HepG2 (cell line): ENCODE measurements around the gene CNOT8.

Source experiments
- KDM3A ChIP-seq: IDR thresholded peaks from 2 replicates; pipeline ENCODE4 v1.6.1; 2018; ENCODE audit warnings: low read depth, missing compliant biosample characterization
- NPAS2 ChIP-seq: sonication (generic); formaldehyde crosslinking; IDR thresholded peaks from 2 replicates; pipeline ENCODE4 v1.8.0; 2022; ENCODE audit warnings: mild to moderate bottlenecking, missing genetic modification reagents, borderline replicate concordance
- RAD51 ChIP-seq: fragments of 450-650 bp; IDR thresholded peaks from 2 replicates; pipeline ENCODE4 v1.6.1; 2016; ENCODE audit warnings: borderline replicate concordance
- TBL1XR1 ChIP-seq: fragments of 150-350 bp; IDR thresholded peaks from 2 replicates; pipeline ENCODE4 v1.6.1; 2014; ENCODE audit warnings: borderline replicate concordance, low read length; ENCODE audit not compliant: partially characterized antibody
- ZBTB1 ChIP-seq: sonication (generic); formaldehyde crosslinking; IDR thresholded peaks from 2 replicates; pipeline ENCODE4 v1.4.0; 2020; ENCODE audit warnings: missing genetic modification reagents, borderline replicate concordance
- TF ChIP-seq, protein P1 (sequence below): sonication (generic); formaldehyde crosslinking; IDR thresholded peaks from 2 replicates; pipeline ENCODE4 v1.4.0; 2020; ENCODE audit warnings: missing genetic modification reagents, borderline replicate concordance
- TF ChIP-seq, protein P2 (sequence below): IDR thresholded peaks from 2 replicates; pipeline ENCODE4 v1.6.1; 2016

DNA sequence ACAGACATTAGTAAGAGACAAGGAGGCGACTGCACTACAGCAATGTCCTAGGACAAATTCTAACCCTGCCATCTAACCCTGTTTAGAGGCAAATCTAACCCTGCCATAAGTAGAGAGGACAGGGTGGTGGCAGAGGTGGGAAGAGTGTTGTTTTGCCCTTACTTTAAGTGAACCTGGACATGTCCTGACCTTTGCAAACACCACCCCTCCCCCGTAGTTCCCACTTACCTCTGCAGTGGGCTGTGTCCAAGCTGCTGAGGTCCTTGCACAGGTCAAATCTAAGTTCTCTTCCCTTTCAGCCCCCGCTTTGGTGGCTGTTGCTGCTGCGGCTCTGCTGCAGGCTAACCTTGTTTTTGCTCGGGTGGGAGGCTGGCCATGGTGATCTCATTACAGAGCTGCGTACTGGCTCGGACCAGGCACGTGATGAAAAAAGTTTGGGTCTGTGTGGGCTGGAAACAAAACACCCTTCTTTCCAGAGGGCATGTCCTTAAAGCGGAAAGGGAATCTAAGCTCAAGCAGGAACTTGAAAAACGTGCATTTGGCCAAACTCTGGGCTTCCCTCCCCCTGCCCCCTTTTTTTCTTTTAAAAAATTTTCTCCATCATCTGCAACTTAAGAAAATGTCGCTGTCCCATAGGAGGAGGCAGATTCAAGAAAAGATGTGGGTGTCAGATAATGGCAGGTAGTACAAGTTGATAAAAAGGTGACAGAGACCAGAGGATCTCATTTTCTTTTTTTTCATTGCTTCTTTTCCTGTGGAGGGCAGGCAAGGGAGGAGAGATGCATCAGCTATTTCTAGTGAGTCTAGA is 8.0 kb upstream of the CNOT8 start, which contains the start of gene FAXDC2:
- TF ChIP-seq, protein P1, sequence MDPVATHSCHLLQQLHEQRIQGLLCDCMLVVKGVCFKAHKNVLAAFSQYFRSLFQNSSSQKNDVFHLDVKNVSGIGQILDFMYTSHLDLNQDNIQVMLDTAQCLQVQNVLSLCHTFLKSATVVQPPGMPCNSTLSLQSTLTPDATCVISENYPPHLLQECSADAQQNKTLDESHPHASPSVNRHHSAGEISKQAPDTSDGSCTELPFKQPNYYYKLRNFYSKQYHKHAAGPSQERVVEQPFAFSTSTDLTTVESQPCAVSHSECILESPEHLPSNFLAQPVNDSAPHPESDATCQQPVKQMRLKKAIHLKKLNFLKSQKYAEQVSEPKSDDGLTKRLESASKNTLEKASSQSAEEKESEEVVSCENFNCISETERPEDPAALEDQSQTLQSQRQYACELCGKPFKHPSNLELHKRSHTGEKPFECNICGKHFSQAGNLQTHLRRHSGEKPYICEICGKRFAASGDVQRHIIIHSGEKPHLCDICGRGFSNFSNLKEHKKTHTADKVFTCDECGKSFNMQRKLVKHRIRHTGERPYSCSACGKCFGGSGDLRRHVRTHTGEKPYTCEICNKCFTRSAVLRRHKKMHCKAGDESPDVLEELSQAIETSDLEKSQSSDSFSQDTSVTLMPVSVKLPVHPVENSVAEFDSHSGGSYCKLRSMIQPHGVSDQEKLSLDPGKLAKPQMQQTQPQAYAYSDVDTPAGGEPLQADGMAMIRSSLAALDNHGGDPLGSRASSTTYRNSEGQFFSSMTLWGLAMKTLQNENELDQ (CRISPR knock-in tag), result no peak
- TF ChIP-seq NPAS2 (CRISPR knock-in tag), result no peak
- no peak for TF ChIP-seq TBL1XR1
- no peak for TF ChIP-seq RAD51
- TF ChIP-seq, protein P2, sequence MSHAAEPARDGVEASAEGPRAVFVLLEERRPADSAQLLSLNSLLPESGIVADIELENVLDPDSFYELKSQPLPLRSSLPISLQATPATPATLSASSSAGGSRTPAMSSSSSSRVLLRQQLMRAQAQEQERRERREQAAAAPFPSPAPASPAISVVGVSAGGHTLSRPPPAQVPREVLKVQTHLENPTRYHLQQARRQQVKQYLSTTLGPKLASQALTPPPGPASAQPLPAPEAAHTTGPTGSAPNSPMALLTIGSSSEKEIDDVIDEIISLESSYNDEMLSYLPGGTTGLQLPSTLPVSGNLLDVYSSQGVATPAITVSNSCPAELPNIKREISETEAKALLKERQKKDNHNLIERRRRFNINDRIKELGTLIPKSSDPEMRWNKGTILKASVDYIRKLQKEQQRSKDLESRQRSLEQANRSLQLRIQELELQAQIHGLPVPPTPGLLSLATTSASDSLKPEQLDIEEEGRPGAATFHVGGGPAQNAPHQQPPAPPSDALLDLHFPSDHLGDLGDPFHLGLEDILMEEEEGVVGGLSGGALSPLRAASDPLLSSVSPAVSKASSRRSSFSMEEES (CRISPR knock-in tag), result peak; percentile 85
- TF ChIP-seq KDM3A (CRISPR knock-in tag), result no peak
- no peak for TF ChIP-seq ZBTB1
